ENCODE measurements around the gene NT5DC1. TPM values are rescaled to one million over a fixed set of nuclear protein-coding genes. Genes with fewer than 3 reads are reported as not detected.

The NT5DC1 gene
- total and polyA plus RNA-seq, 2 donors (not counting 1 experiment from before 2014, with no cell fraction given), result 26.4 to 54.8 TPM

DNA sequence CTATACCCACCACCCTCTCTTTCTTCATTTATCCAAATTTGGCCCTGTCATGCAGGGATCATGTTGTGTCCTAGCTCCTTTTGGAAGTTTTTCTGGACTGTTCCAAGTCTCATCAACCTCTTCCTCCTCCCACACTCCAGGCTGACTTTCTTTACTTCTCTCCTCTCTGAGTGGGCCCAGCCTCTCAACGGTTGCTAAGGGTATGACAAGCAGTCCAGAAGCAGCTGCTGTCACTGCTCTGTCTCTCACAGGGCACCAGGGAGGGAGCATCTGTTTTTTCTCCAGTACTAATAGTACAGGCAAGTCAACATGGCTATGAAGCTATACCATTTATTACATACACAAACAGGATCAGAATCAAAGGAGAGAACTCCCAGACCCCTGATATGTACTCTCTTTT is 8.2 kb downstream of the NT5DC1 start:
- H3K36me3 ChIP-seq (replicated peaks in 1 of 2; ENCODE audit: control extremely low read depth in 1 of 2, control insufficient read depth in 1 of 2, extremely low read depth in 1 of 2, insufficient read depth in 2 of 2, low read length in 1 of 2), result peaks cover 0 to 65% of the 10 kb centered on the region in 2 experiments

More for the DNA sequence above, 8.2 kb downstream of the NT5DC1 start:
- no peaks in the 10 kb centered on the region for H3K9me3 Mint-ChIP-seq (ENCODE audit: insufficient read depth)
- Histone ChIP-seq H3K27me3 (replicated peaks in 1 of 4; ENCODE audit: control extremely low read depth in 1 of 4, control insufficient read depth in 3 of 4, insufficient read depth in 4 of 4, low read length in 3 of 4) (no peaks in the 10 kb centered on the region), H3K79me2 (ENCODE audit: control insufficient read depth, insufficient read depth, low read length) (peaks cover 25% of the 10 kb centered on the region), H4K20me1 (ENCODE audit: control insufficient read depth, insufficient read depth, low read length, poor library complexity, severe bottlenecking) (peaks cover 21% of the 10 kb centered on the region), H3K9me3 (ENCODE audit: control extremely low read depth in 1 of 3, control insufficient read depth in 2 of 3, insufficient read depth in 1 of 3, low read length in 2 of 3) (no peaks in the 10 kb centered on the region), H2AFZ (ENCODE audit: insufficient read depth, low read depth, low read length, poor library complexity, severe bottlenecking) (no peak overlapping the region), H3K27ac (ENCODE audit: low read length in 2 of 2) (no peak overlapping the region), H3K9ac (ENCODE audit: low read length) (no peak overlapping the region), H3K4me1 (ENCODE audit: control insufficient read depth in 2 of 2, insufficient read depth in 2 of 2, low read length in 2 of 2) (no peaks in the 10 kb centered on the region), H3K4me2 (replicated peaks; ENCODE audit: low read depth, low read length, poor library complexity, severe bottlenecking) (no peak overlapping the region), H3K4me3 (ENCODE audit: control extremely low read depth in 1 of 5, extremely low read depth in 1 of 5, insufficient read depth in 1 of 5, low read depth in 2 of 5, low read length in 4 of 5) (no peak overlapping the region)
- intact Hi-C loops (cut with micrococcal nuclease), result loop anchor here (10.0 kb wide), 1 partner anchor 356 kb away; the partner anchor contains the start of gene CALHM6
- peaks cover 22% of the 10 kb centered on the region for H3K4me1 Mint-ChIP-seq
- ChIA-PET CTCF (interaction anchor here (1.1 to 2.3 kb wide), 5 partner anchors 8 to 92 kb away, joined by 3 to 11 read pairs (median 3); partner anchors contain the start of gene NT5DC1), POLR2A (no interaction called here)
- WGBS (ENCODE audit: insufficient coverage), result 100% methylated on average over 1 of the region's 1 CpG
- H3K27ac Mint-ChIP-seq, result no peak overlapping the region
- TF ChIP-seq, protein P1, sequence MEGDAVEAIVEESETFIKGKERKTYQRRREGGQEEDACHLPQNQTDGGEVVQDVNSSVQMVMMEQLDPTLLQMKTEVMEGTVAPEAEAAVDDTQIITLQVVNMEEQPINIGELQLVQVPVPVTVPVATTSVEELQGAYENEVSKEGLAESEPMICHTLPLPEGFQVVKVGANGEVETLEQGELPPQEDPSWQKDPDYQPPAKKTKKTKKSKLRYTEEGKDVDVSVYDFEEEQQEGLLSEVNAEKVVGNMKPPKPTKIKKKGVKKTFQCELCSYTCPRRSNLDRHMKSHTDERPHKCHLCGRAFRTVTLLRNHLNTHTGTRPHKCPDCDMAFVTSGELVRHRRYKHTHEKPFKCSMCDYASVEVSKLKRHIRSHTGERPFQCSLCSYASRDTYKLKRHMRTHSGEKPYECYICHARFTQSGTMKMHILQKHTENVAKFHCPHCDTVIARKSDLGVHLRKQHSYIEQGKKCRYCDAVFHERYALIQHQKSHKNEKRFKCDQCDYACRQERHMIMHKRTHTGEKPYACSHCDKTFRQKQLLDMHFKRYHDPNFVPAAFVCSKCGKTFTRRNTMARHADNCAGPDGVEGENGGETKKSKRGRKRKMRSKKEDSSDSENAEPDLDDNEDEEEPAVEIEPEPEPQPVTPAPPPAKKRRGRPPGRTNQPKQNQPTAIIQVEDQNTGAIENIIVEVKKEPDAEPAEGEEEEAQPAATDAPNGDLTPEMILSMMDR (IDR thresholded peaks at IDR 0.05), result no peak
- TF ChIP-seq EZH2 (IDR thresholded peaks at IDR 0.05; ENCODE audit: borderline replicate concordance, insufficient read depth, low read depth, low read length, poor library complexity, severe bottlenecking), result no peak
- DNase-seq (no peak), ATAC-seq (ENCODE audit: low read depth) (no peak)
- H3K27me3 Mint-ChIP-seq, result no peaks in the 10 kb centered on the region
- H3K4me3 Mint-ChIP-seq, result no peak overlapping the region
